HepG2 (cell line): ENCODE results near the gene ANKRD17. TPM values are rescaled to one million over a fixed set of nuclear protein-coding genes. Genes with fewer than 3 reads are reported as not detected.
A peak's percentile ranks its signal among the peaks of the same experiment; 100 is the strongest.

Experiments used
- BCL6 ChIP-seq: IDR thresholded peaks from 2 replicates; pipeline ENCODE4 v1.6.1; 2016; ENCODE audit warnings: missing genetic modification reagents, missing compliant biosample characterization
- GMEB2 ChIP-seq: IDR thresholded peaks from 2 replicates; pipeline ENCODE4 v1.6.1; 2016; ENCODE audit warnings: missing biosample characterization, missing genetic modification reagents, low read depth
- SAP130 ChIP-seq: IDR thresholded peaks from 2 replicates; pipeline ENCODE4 v1.6.1; 2016; ENCODE audit warnings: low read depth
- SMARCE1 ChIP-seq: fragments of 450-650 bp; IDR thresholded peaks from 2 replicates; pipeline ENCODE4 v1.6.1; 2017; ENCODE audit warnings: borderline replicate concordance
- USF2 ChIP-seq, 2 experiments: sonication (generic) in 1 of 2; formaldehyde crosslinking in 1 of 2; IDR thresholded peaks; 2 replicates each; pipeline versions ENCODE4 v1.5.1 to v1.6.1; 2011 to 2020; ENCODE audit warnings: borderline replicate concordance in 1 of 2, low read depth in 1 of 2, low read length in 1 of 2, mild to moderate bottlenecking in 1 of 2, missing genetic modification reagents in 1 of 2, moderate library complexity in 1 of 2
- ZFP36L1 ChIP-seq: sonication (generic); formaldehyde crosslinking; IDR thresholded peaks from 2 replicates; pipeline ENCODE4 v1.8.0; 2022; ENCODE audit warnings: mild to moderate bottlenecking, missing genetic modification reagents, moderate library complexity
- ZFP90 ChIP-seq: sonication (generic); formaldehyde crosslinking; IDR thresholded peaks from 2 replicates; pipeline ENCODE4 v1.8.0; 2022; ENCODE audit warnings: missing genetic modification reagents, mild to moderate bottlenecking, inconsistent platforms, borderline replicate concordance
- ZNF331 ChIP-seq: sonication (generic); formaldehyde crosslinking; IDR thresholded peaks from 2 replicates; pipeline ENCODE4 v1.4.0; 2020; ENCODE audit warnings: missing genetic modification reagents
- ZNF572 ChIP-seq: sonication (generic); formaldehyde crosslinking; IDR thresholded peaks from 2 replicates; pipeline ENCODE4 v1.5.1; 2020; ENCODE audit warnings: mild to moderate bottlenecking, missing genetic modification reagents
- ZNF577 ChIP-seq: sonication (generic); formaldehyde crosslinking; IDR thresholded peaks from 2 replicates; pipeline ENCODE4 v1.4.0; 2020; ENCODE audit warnings: mild to moderate bottlenecking, low read depth, missing genetic modification reagents, borderline replicate concordance
- ZZZ3 ChIP-seq: sonication (generic); formaldehyde crosslinking; IDR thresholded peaks from 2 replicates; pipeline ENCODE4 v1.4.0; 2020; ENCODE audit warnings: missing genetic modification reagents, mild to moderate bottlenecking, borderline replicate concordance
- polyA plus RNA-seq, 8 experiments: library from polyadenylated mRNA; depleted of rRNA in 3 of 8; stranded (reverse) in 7 of 8; unstranded in 1 of 8; fragments of >200 nt; fragmentation: Illumina TruSeq in 4 of 8; extraction: Trizol in 4 of 8; gene quantifications; 2 replicates each; pipeline versions ENCODE4 v1.2.1 to v1.2.3, GENCODE V29; 2011 to 2016; ENCODE audit warnings: low read depth in 4 of 8, missing spikeins in 1 of 8, mixed read lengths in 1 of 8; ENCODE audit not compliant: insufficient read depth in 1 of 8
- total RNA-seq, 5 experiments: library from RNA; depleted of rRNA; stranded (reverse); fragments of >200 nt; fragmentation: Illumina TruSeq; extraction: Trizol; gene quantifications; 2 replicates each; pipeline ENCODE4 v1.2.3, GENCODE V29; 2016; ENCODE audit warnings: low read depth in 1 of 5
- TF ChIP-seq, protein P1 (sequence below): sonication (generic); formaldehyde crosslinking; IDR thresholded peaks from 2 replicates; pipeline ENCODE4 v1.5.0; 2020; ENCODE audit warnings: missing genetic modification reagents
- TF ChIP-seq, protein P2 (sequence below): sonication (generic); formaldehyde crosslinking; IDR thresholded peaks from 2 replicates; pipeline ENCODE4 v1.5.1; 2020; ENCODE audit warnings: mild to moderate bottlenecking, missing genetic modification reagents, borderline replicate concordance
- TF ChIP-seq, protein P3 (sequence below): sonication (generic); formaldehyde crosslinking; IDR thresholded peaks from 2 replicates; pipeline ENCODE4 v1.8.0; 2022; ENCODE audit warnings: mild to moderate bottlenecking, missing genetic modification reagents, moderate library complexity
- TF ChIP-seq, protein P4 (sequence below): sonication (generic); IDR thresholded peaks from 2 replicates; pipeline ENCODE4 v1.6.1; 2016; ENCODE audit warnings: low read depth, borderline replicate concordance

ANKRD17 gene
- total and polyA plus RNA-seq, 2 of the 13 experiments (the other 11 are each of a cell fraction or from before 2014, with no cell fraction given), result 55.7 to 61.1 TPM

DNA sequence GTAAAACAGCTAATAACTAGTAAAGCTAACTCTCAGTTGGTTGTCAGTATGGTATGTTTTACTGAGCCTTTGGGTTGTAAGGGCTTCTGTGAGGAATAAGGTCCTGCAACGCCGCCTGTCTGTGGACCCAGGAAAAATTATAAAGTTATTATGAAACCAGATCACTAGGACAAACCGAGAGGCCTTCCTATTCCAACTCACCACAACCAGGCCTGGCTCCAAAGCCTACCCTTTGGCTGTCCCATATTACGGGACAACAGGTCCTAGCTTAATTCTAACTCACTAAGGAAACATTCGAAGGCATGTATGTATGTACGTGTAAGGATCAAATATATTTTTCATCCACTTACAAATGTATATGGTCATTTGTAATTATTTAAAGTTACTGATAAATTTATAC, 1.4 kb downstream of the ANKRD17 start (continued):
- 0 out of 2 replicates have a peak, but pooled peaks have one; percentile 21 for TF ChIP-seq ZFP36L1 (CRISPR knock-in tag)
- peak; percentile 30 for TF ChIP-seq SAP130 (CRISPR knock-in tag)
- no peak for TF ChIP-seq BCL6 (CRISPR knock-in tag)
- TF ChIP-seq, protein P1, sequence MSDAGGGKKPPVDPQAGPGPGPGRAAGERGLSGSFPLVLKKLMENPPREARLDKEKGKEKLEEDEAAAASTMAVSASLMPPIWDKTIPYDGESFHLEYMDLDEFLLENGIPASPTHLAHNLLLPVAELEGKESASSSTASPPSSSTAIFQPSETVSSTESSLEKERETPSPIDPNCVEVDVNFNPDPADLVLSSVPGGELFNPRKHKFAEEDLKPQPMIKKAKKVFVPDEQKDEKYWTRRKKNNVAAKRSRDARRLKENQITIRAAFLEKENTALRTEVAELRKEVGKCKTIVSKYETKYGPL (CRISPR knock-in tag), result peak; percentile 19; the same call in 1 of the 2 replicates
- no peak for TF ChIP-seq SMARCE1
- TF ChIP-seq ZFP90, result no peak
- TF ChIP-seq, protein P2, sequence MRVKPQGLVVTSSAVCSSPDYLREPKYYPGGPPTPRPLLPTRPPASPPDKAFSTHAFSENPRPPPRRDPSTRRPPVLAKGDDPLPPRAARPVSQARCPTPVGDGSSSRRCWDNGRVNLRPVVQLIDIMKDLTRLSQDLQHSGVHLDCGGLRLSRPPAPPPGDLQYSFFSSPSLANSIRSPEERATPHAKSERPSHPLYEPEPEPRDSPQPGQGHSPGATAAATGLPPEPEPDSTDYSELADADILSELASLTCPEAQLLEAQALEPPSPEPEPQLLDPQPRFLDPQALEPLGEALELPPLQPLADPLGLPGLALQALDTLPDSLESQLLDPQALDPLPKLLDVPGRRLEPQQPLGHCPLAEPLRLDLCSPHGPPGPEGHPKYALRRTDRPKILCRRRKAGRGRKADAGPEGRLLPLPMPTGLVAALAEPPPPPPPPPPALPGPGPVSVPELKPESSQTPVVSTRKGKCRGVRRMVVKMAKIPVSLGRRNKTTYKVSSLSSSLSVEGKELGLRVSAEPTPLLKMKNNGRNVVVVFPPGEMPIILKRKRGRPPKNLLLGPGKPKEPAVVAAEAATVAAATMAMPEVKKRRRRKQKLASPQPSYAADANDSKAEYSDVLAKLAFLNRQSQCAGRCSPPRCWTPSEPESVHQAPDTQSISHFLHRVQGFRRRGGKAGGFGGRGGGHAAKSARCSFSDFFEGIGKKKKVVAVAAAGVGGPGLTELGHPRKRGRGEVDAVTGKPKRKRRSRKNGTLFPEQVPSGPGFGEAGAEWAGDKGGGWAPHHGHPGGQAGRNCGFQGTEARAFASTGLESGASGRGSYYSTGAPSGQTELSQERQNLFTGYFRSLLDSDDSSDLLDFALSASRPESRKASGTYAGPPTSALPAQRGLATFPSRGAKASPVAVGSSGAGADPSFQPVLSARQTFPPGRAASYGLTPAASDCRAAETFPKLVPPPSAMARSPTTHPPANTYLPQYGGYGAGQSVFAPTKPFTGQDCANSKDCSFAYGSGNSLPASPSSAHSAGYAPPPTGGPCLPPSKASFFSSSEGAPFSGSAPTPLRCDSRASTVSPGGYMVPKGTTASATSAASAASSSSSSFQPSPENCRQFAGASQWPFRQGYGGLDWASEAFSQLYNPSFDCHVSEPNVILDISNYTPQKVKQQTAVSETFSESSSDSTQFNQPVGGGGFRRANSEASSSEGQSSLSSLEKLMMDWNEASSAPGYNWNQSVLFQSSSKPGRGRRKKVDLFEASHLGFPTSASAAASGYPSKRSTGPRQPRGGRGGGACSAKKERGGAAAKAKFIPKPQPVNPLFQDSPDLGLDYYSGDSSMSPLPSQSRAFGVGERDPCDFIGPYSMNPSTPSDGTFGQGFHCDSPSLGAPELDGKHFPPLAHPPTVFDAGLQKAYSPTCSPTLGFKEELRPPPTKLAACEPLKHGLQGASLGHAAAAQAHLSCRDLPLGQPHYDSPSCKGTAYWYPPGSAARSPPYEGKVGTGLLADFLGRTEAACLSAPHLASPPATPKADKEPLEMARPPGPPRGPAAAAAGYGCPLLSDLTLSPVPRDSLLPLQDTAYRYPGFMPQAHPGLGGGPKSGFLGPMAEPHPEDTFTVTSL (CRISPR knock-in tag), result 0 out of 2 replicates have a peak, but pooled peaks have one; percentile 20
- no peak for TF ChIP-seq GMEB2 (CRISPR knock-in tag)
- TF ChIP-seq ZNF572, result no peak
- TF ChIP-seq ZNF331 (CRISPR knock-in tag), result no peak
- no peak for TF ChIP-seq ZZZ3 (CRISPR knock-in tag)
- TF ChIP-seq, protein P3, sequence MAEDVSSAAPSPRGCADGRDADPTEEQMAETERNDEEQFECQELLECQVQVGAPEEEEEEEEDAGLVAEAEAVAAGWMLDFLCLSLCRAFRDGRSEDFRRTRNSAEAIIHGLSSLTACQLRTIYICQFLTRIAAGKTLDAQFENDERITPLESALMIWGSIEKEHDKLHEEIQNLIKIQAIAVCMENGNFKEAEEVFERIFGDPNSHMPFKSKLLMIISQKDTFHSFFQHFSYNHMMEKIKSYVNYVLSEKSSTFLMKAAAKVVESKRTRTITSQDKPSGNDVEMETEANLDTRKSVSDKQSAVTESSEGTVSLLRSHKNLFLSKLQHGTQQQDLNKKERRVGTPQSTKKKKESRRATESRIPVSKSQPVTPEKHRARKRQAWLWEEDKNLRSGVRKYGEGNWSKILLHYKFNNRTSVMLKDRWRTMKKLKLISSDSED (CRISPR knock-in tag), result no peak
- no peak for TF ChIP-seq USF2 (IDR thresholded peaks at IDR 0.05; ENCODE audit: low read depth, low read length)
- no peak for TF ChIP-seq USF2 (CRISPR knock-in tag; IDR thresholded peaks at IDR 0.05; ENCODE audit: borderline replicate concordance)
- no peak for TF ChIP-seq ZNF577
- TF ChIP-seq, protein P4, sequence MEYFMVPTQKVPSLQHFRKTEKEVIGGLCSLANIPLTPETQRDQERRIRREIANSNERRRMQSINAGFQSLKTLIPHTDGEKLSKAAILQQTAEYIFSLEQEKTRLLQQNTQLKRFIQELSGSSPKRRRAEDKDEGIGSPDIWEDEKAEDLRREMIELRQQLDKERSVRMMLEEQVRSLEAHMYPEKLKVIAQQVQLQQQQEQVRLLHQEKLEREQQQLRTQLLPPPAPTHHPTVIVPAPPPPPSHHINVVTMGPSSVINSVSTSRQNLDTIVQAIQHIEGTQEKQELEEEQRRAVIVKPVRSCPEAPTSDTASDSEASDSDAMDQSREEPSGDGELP, result no peak
